Measurements from ENCODE around the gene BCL11A. TPM values are rescaled to one million over a fixed set of nuclear protein-coding genes. Genes with fewer than 3 reads are reported as not detected.

Gene BCL11A
- 0.03 to 0.25 TPM (median 0.13 TPM) in 5 replicates for total RNA-seq (2022; extraction: Qiagen RNA extraction)

DNA sequence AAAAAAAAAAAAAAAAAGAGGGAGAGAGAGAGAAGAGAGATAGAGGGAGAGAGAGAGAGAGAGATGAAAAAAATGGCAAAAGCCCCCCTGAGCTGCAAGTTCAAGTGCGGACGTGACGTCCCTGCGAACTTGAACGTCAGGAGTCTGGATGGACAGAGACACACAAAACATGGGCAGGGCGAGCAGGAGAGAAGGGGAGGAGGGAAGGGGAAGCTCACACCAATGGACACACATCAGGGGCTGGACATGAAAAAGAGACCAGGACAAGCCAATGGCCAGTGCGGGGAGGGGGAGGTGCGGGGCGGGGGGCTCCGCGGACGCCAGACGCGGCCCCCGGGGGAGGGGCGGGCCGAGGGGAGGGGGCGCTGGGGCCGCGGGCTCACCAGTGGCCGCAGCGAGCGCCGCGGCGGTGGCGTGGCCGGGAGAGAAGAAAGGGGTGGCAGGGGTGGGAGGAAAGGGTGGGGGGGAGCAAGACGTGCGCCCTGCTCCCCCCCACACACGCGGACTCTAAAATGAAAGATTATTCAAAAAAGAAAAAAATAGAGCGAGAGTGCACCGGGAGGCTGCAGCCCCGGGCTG lies at the start of gene BCL11A:
Gene BCL11A (minus strand): TSS at position 160 of the 579 bp plus-strand sequence. CDS start 384 bp downstream, outside the sequence.

Other genes with a start within 250 kb of the BCL11A start
- 7.6 to 10.2 TPM (median 8.3 TPM) in 5 replicates for gene PAPOLG, start 202.6 kb upstream of the BCL11A start, total RNA-seq (2022; extraction: Qiagen RNA extraction)